Measurements from ENCODE around the gene STAT4. TPM values are rescaled to one million over a fixed set of nuclear protein-coding genes. Genes with fewer than 3 reads are reported as not detected.

STAT4 gene
- total RNA-seq, 1 experiment from 2014 or later, result 0.89 TPM

DNA sequence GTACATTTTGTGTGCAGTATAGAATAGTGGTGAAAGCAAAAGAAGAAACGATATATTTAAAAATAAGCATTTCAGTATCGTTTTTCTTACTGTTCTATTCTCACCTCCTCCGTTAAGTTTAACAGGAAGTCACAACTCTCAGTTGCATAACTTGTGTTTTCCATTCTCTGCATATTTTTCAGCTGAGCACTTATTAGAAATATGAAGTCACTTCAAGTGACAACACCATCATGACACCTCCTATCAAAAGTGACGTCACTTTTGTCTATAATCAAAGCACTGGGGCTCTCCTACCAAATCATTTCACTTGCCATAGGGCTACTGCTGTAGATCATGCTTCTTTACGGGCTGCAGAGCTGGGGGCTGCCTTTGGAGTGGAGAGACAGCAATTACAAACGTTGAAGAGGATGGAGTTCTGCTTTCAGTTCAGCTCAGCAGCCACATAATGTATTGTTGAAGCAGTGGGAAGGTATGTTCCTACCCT is 36.3 kb downstream of the STAT4 start:
- Histone ChIP-seq H3K4me1 (replicated peaks) (no peaks in the 10 kb centered on the region), H3K36me3 (no peaks in the 10 kb centered on the region), H3K27me3 (replicated peaks) (no peaks in the 10 kb centered on the region), H3K4me3 (no peak overlapping the region), H3K9me3 (replicated peaks) (no peaks in the 10 kb centered on the region), H3K27ac (no peak overlapping the region)
- no peak for DNase-seq (ENCODE audit: low read depth in 1 of 2, low spot score in 2 of 2)

- no peak for DNase-seq (ENCODE audit: low read depth in 1 of 2, low spot score in 2 of 2)
- H3K27ac ChIP-seq, result no peak overlapping the region
Measured at GRCh38 chr2:191113761-191114160, 37.0 kb downstream of the STAT4 start.

GRCh38 chr2:191112448-191112901 is 38.3 kb downstream of the STAT4 start:
- H3K9me3 ChIP-seq (replicated peaks), result no peaks in the 10 kb centered on the region
- H3K36me3 ChIP-seq, result no peaks in the 10 kb centered on the region
- no peak for DNase-seq (ENCODE audit: low read depth in 1 of 2, low spot score in 2 of 2)
- no peak overlapping the region for H3K27ac ChIP-seq
- no peaks in the 10 kb centered on the region for H3K4me1 ChIP-seq (replicated peaks)
- H3K4me3 ChIP-seq, result no peak overlapping the region
- H3K27me3 ChIP-seq (replicated peaks), result no peaks in the 10 kb centered on the region

More at GRCh38 chr2:191113761-191114160, 37.0 kb downstream of the STAT4 start:
- no peak overlapping the region for H3K4me3 ChIP-seq
- no peaks in the 10 kb centered on the region for H3K9me3 ChIP-seq (replicated peaks)
- no peaks in the 10 kb centered on the region for H3K4me1 ChIP-seq (replicated peaks)
- H3K36me3 ChIP-seq, result no peaks in the 10 kb centered on the region
- H3K27me3 ChIP-seq (replicated peaks), result no peaks in the 10 kb centered on the region

DNA sequence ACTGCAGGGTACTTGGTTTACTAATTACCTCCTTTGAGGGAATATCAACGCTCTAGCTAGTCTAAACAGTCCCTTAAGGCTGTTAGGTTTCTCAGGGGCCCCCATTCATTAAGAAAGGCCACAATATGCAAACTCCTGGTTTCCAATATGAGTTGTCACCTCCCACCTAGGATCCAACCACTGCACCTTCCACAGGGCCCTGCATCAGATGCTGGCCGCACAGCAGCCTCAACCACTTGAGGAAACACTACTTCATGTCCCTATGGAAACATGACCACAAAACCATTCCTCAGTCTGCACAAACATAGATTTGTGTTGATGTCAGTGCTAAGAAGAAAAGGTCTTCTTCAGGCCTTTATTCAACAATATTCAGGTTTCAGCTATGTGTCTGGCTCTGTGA is 40.9 kb downstream of the STAT4 start:
- DNase-seq (ENCODE audit: low read depth in 1 of 2, low spot score in 2 of 2), result no peak
- H3K27me3 ChIP-seq (replicated peaks), result no peaks in the 10 kb centered on the region
- no peaks in the 10 kb centered on the region for H3K4me1 ChIP-seq (replicated peaks)

DNA sequence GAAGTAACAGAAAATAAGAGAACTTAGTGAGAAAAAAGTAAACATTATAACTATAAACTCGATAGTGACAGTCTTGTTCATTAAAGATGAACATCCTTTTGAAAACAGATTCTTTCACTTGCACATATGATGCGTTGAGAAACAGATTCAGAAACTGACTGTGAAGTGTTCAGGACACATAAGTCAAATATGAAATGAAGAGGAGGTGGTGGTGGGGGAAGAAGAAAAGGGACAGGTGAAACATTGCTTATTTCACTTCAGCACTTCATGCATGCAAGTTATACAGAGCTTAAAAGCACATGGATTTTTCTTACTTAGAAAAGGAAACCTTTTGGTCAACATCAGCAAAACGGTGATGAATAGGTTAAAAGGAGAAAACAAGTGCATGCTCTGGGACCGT is 42.5 kb downstream of the STAT4 start:
- Histone ChIP-seq H3K4me1 (replicated peaks) (no peaks in the 10 kb centered on the region), H3K36me3 (no peaks in the 10 kb centered on the region), H3K4me3 (no peak overlapping the region), H3K27ac (no peak overlapping the region), H3K9me3 (replicated peaks) (no peaks in the 10 kb centered on the region), H3K27me3 (replicated peaks) (no peaks in the 10 kb centered on the region)
- DNase-seq (ENCODE audit: low read depth in 1 of 2, low spot score in 2 of 2), result no peak

More for the DNA sequence above, 40.9 kb downstream of the STAT4 start:
- Histone ChIP-seq H3K9me3 (replicated peaks) (no peaks in the 10 kb centered on the region), H3K36me3 (no peaks in the 10 kb centered on the region), H3K27ac (no peak overlapping the region), H3K4me3 (no peak overlapping the region)

GRCh38 chr2:191105082-191105481 is 45.7 kb downstream of the STAT4 start:
- H3K27ac ChIP-seq, result no peak overlapping the region
- DNase-seq (ENCODE audit: low read depth in 1 of 2, low spot score in 2 of 2), result no peak
- H3K9me3 ChIP-seq (replicated peaks), result no peaks in the 10 kb centered on the region
- no peaks in the 10 kb centered on the region for H3K4me1 ChIP-seq (replicated peaks)
- H3K27me3 ChIP-seq (replicated peaks), result no peaks in the 10 kb centered on the region
- no peak overlapping the region for H3K4me3 ChIP-seq
- no peaks in the 10 kb centered on the region for H3K36me3 ChIP-seq

- no peaks in the 10 kb centered on the region for H3K27me3 ChIP-seq (replicated peaks)
- H3K4me1 ChIP-seq (replicated peaks), result no peaks in the 10 kb centered on the region
- no peak for DNase-seq (ENCODE audit: low read depth in 1 of 2, low spot score in 2 of 2)
- H3K4me3 ChIP-seq, result no peak overlapping the region
- H3K9me3 ChIP-seq (replicated peaks), result no peaks in the 10 kb centered on the region
- H3K27ac ChIP-seq, result no peak overlapping the region
- H3K36me3 ChIP-seq, result no peaks in the 10 kb centered on the region
Measured at GRCh38 chr2:191103774-191104173, 47.0 kb downstream of the STAT4 start.

DNA sequence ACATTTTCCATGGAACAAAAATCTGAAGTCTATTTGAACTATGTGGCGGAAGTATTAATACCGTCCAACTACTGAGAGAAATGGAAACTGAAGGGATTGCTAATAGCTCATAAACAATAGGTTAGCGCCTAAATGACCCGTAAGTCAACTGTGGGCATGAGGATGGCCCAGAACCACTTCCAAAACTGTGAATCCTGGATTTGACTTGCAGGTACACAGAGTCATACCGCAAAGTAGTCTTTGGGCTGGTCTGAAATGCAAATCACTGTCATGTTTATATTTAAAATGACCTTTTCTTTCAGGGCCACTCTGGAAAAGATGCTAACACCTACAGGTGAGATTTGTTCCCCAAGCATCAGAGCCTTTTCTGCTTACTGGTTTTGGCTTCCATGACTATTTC is 50.6 kb downstream of the STAT4 start:
- Histone ChIP-seq H3K9me3 (replicated peaks) (no peaks in the 10 kb centered on the region), H3K4me3 (no peak overlapping the region), H3K27me3 (replicated peaks) (no peaks in the 10 kb centered on the region), H3K4me1 (replicated peaks) (no peaks in the 10 kb centered on the region), H3K27ac (no peak overlapping the region), H3K36me3 (no peaks in the 10 kb centered on the region)
- DNase-seq (ENCODE audit: low read depth in 1 of 2, low spot score in 2 of 2), result no peak

DNA sequence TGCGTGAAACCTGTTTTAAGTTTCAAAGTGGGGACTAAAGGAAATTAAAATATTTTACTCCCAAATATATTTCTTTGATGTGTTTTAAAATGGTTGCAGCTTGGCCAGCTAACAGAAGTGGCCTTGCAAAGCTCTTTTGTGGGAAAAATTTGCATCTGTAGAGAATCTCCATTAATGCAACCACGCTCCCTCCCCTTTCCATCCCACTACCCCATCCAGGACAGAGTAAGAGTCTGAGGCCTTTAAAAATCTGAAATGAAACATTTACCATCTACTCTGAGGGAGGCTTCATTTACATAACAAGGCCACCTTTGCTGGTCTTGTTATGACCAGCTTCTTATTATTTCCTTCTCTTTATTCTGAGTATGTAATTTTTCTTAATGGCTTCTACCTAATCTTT is 63.5 kb downstream of the STAT4 start:
- Histone ChIP-seq H3K9me3 (replicated peaks) (no peaks in the 10 kb centered on the region), H3K4me1 (replicated peaks) (no peaks in the 10 kb centered on the region), H3K27ac (no peak overlapping the region), H3K36me3 (no peaks in the 10 kb centered on the region), H3K27me3 (replicated peaks) (peaks cover 3% of the 10 kb centered on the region; the same call in 1 of the 2 replicates), H3K4me3 (no peak overlapping the region)
- DNase-seq (ENCODE audit: low read depth in 1 of 2, low spot score in 2 of 2), result no peak

- no peaks in the 10 kb centered on the region for H3K4me1 ChIP-seq (replicated peaks)
- no peak for DNase-seq (ENCODE audit: low read depth in 1 of 2, low spot score in 2 of 2)
Measured at GRCh38 chr2:191086706-191087105, 64.1 kb downstream of the STAT4 start.

GRCh38 chr2:191083540-191083939 is 67.3 kb downstream of the STAT4 start:
- H3K4me1 ChIP-seq (replicated peaks), result no peaks in the 10 kb centered on the region
- no peak overlapping the region for H3K27ac ChIP-seq
- DNase-seq (ENCODE audit: low read depth in 1 of 2, low spot score in 2 of 2), result no peak
- H3K27me3 ChIP-seq (replicated peaks), result no peaks in the 10 kb centered on the region; the same call in 1 of the 2 replicates
- H3K4me3 ChIP-seq, result no peak overlapping the region
- no peaks in the 10 kb centered on the region for H3K9me3 ChIP-seq (replicated peaks)
- H3K36me3 ChIP-seq, result no peaks in the 10 kb centered on the region

More at GRCh38 chr2:191086706-191087105, 64.1 kb downstream of the STAT4 start:
- no peak overlapping the region for H3K27ac ChIP-seq
- H3K27me3 ChIP-seq (replicated peaks), result peaks cover 3% of the 10 kb centered on the region; the same call in 1 of the 2 replicates
- no peaks in the 10 kb centered on the region for H3K9me3 ChIP-seq (replicated peaks)
- H3K4me3 ChIP-seq, result no peak overlapping the region
- H3K36me3 ChIP-seq, result no peaks in the 10 kb centered on the region

- Histone ChIP-seq H3K4me3 (no peak overlapping the region), H3K9me3 (replicated peaks) (no peaks in the 10 kb centered on the region), H3K27me3 (replicated peaks) (no peaks in the 10 kb centered on the region), H3K4me1 (replicated peaks) (no peaks in the 10 kb centered on the region), H3K36me3 (no peaks in the 10 kb centered on the region), H3K27ac (no peak overlapping the region)
- DNase-seq (ENCODE audit: low read depth in 1 of 2, low spot score in 2 of 2), result no peak
Measured at GRCh38 chr2:191082321-191082720, 68.5 kb downstream of the STAT4 start.

GRCh38 chr2:191081411-191082155 is 69.2 kb downstream of the STAT4 start:
- Histone ChIP-seq H3K36me3 (no peaks in the 10 kb centered on the region), H3K27ac (no peak overlapping the region), H3K27me3 (replicated peaks) (no peaks in the 10 kb centered on the region), H3K4me3 (no peak overlapping the region), H3K9me3 (replicated peaks) (no peaks in the 10 kb centered on the region), H3K4me1 (replicated peaks) (no peaks in the 10 kb centered on the region)
- no peak for DNase-seq (ENCODE audit: low read depth in 1 of 2, low spot score in 2 of 2)

GRCh38 chr2:191078165-191078867 is 72.5 kb downstream of the STAT4 start:
- H3K36me3 ChIP-seq, result no peaks in the 10 kb centered on the region
- no peaks in the 10 kb centered on the region for H3K27me3 ChIP-seq (replicated peaks)
- no peaks in the 10 kb centered on the region for H3K9me3 ChIP-seq (replicated peaks)
- DNase-seq (ENCODE audit: low read depth in 1 of 2, low spot score in 2 of 2), result no peak
- no peak overlapping the region for H3K27ac ChIP-seq
- no peaks in the 10 kb centered on the region for H3K4me1 ChIP-seq (replicated peaks)
- H3K4me3 ChIP-seq, result no peak overlapping the region
